Hematopoietic multipotent progenitor cell treated with erythropoietin and hydrocortisone succinate and interleukin-3 and kit ligand, for 4 days (in vitro differentiated cells): ENCODE measurements around the gene AGTPBP1.
"Not testable (repeated sequence)": the region's sequence is repeated elsewhere in the genome, so short reads cannot be mapped to it uniquely, and the experiment has no call there.

ENCODE experiments used
- DNase-seq: peaks from one replicate; pipeline ENCODE4 v3.0.0-alpha.2; 2015

The AGTPBP1 gene

GRCh38 chr9:85741875-85742596 is at the start of gene AGTPBP1:
Gene AGTPBP1, minus strand, starts transcription at chr9:85741954. Its CDS starts 29,421 bp downstream, at chr9:85712533.
- peak; percentile 97 for DNase-seq

- DNase-seq = not testable (repeated sequence)
These were observed 44.4 kb upstream of the AGTPBP1 start for GRCh38 chr9:85786116-85786515.

GRCh38 chr9:85773844-85774243 is 32.1 kb upstream of the AGTPBP1 start:
- DNase-seq = peak; percentile 4

GRCh38 chr9:85761802-85762201 is 20.0 kb upstream of the AGTPBP1 start:
- not testable (repeated sequence) for DNase-seq

- DNase-seq = not testable (repeated sequence)
These were observed 16.0 kb upstream of the AGTPBP1 start for GRCh38 chr9:85757716-85758115.

GRCh38 chr9:85756216-85756615 is 14.5 kb upstream of the AGTPBP1 start:
- DNase-seq = not testable (repeated sequence)

GRCh38 chr9:85746309-85746708 is 4.6 kb upstream of the AGTPBP1 start:
- no peak for DNase-seq

GRCh38 chr9:85745203-85745602 is 3.4 kb upstream of the AGTPBP1 start:
- no peak for DNase-seq

- peak; percentile 36 for DNase-seq
These were observed 2.7 kb upstream of the AGTPBP1 start for GRCh38 chr9:85744480-85744879.

- DNase-seq = peak; percentile 79
These were observed 1.7 kb upstream of the AGTPBP1 start for GRCh38 chr9:85743275-85744128.

- no peak for DNase-seq
These were observed 813 bp upstream of the AGTPBP1 start for GRCh38 chr9:85742597-85742936.

- DNase-seq = peak; percentile 85
These were observed 469 bp downstream of the AGTPBP1 start for GRCh38 chr9:85741095-85741874.

- DNase-seq = no peak
These were observed 1.0 kb downstream of the AGTPBP1 start for GRCh38 chr9:85740787-85741094.

- DNase-seq = no peak
These were observed 3.2 kb downstream of the AGTPBP1 start for GRCh38 chr9:85738509-85738908.

GRCh38 chr9:85737671-85738070 is 4.1 kb downstream of the AGTPBP1 start:
- no peak for DNase-seq

GRCh38 chr9:85730916-85731630 is 10.7 kb downstream of the AGTPBP1 start:
- no peak for DNase-seq

- DNase-seq = peak; percentile 79
These were observed 11.9 kb downstream of the AGTPBP1 start for GRCh38 chr9:85729882-85730281.

GRCh38 chr9:85727500-85727899 is 14.3 kb downstream of the AGTPBP1 start:
- no peak for DNase-seq

GRCh38 chr9:85726737-85727136 is 15.0 kb downstream of the AGTPBP1 start:
- DNase-seq = no peak

GRCh38 chr9:85723215-85723614 is 18.5 kb downstream of the AGTPBP1 start:
- no peak for DNase-seq

- DNase-seq = peak; percentile 51
These were observed 22.3 kb downstream of the AGTPBP1 start for GRCh38 chr9:85719411-85719810.

GRCh38 chr9:85717818-85718217 is 23.9 kb downstream of the AGTPBP1 start:
- DNase-seq = not testable (repeated sequence)

GRCh38 chr9:85717220-85717619 is 24.5 kb downstream of the AGTPBP1 start:
- DNase-seq = no peak
